Measurements from ENCODE around the gene DGUOK.
A peak's percentile ranks its signal among the peaks of the same experiment; 100 is the strongest.

Gene DGUOK

GRCh38 chr2:74001781-74002504 lies 75.3 kb downstream of the DGUOK start:
- DNase-seq, result no peak

GRCh38 chr2:74002505-74003421 lies 76.1 kb downstream of the DGUOK start:
- peak; percentile 62 for DNase-seq

GRCh38 chr2:74003494-74004211 lies 77.0 kb downstream of the DGUOK start:
- no peak for DNase-seq

GRCh38 chr2:74004212-74005182 lies 77.8 kb downstream of the DGUOK start:
- DNase-seq, result no peak

GRCh38 chr2:74005786-74006185 lies 79.1 kb downstream of the DGUOK start:
- DNase-seq, result no peak

- no peak for DNase-seq
Observed at GRCh38 chr2:74006459-74006858, 79.8 kb downstream of the DGUOK start.

GRCh38 chr2:74007121-74007520 lies 80.4 kb downstream of the DGUOK start:
- DNase-seq, result no peak

GRCh38 chr2:74007711-74008110 lies 81.0 kb downstream of the DGUOK start:
- DNase-seq, result no peak
